ENCODE measurements around the gene NGDN.

NGDN gene

DNA sequence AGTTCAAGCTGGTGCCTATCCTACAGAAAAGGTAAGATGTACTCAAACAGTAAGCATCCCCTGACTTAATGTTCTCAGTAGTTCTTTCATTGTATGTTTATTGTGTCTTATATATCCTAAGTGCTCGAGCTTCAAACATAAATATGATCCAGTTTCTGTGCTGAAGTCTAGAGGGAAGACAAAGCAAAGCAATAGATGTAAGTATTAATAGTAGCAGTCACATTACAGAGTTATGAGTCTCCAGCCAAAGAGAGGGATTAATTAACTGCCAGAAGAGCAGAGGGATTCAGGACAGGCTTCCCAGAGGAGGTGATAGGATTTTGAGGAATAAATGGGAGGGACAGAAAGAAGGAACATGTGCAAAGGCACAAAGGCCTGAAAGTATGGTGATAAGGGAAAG lies 1.4 kb downstream of the NGDN start:
- Histone ChIP-seq H3K4me1 (ENCODE audit: control insufficient read depth, insufficient read depth, low read length, unreplicated experiment) (peaks cover 7% of the 10 kb centered on the region), H3K27ac (ENCODE audit: low read depth, low read length) (no peak overlapping the region), H3K79me2 (ENCODE audit: control insufficient read depth, insufficient read depth, low read length, unreplicated experiment) (peaks cover 20% of the 10 kb centered on the region), H2AFZ (ENCODE audit: low read length, unreplicated experiment) (no peak overlapping the region), H3K36me3 (ENCODE audit: insufficient read depth, low read length) (peaks cover 32% of the 10 kb centered on the region), H3K27me3 (ENCODE audit: insufficient read depth, low read length) (no peaks in the 10 kb centered on the region), H3K4me3 (ENCODE audit: low read depth, low read length) (peak overlapping the region; percentile 95; the same call in 1 of the 2 replicates)

DNA sequence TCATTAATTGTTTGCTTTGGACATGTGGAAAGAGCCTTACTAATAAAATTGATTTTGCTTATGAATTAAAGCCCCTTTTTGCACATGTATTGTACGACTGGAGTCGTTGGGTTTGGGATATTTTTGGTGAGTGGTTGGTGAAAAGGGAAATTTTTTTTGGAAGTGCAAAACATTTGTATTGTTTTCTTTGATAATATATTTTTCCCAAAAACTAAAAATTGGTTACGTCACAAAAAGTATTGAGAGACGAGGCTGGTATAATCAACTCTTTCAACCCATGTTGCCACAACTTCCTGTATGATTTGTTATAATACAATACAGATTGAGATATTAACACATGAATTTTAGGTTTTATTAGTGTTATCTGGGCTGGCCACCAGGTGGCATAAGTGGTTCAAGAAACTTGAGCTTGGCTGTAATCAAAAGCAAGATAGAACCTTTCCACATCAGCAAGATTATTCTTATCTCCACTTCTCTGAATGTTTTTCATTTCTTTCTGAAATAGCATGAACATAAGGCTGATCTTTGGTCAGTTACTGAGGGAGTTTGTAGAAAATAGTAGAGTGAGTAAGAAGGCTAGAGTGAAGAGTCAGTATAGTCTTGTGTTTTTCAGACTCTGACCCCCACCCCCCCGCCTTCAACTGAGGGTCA lies 8.7 kb downstream of the NGDN start:
- H3K79me2 ChIP-seq (ENCODE audit: control insufficient read depth, insufficient read depth, low read length, unreplicated experiment) = no peaks in the 10 kb centered on the region
- no peak overlapping the region for H3K4me3 ChIP-seq (ENCODE audit: low read depth, low read length)
- peaks cover 32% of the 10 kb centered on the region for H3K36me3 ChIP-seq (ENCODE audit: insufficient read depth, low read length)
- H3K4me1 ChIP-seq (ENCODE audit: control insufficient read depth, insufficient read depth, low read length, unreplicated experiment) = no peaks in the 10 kb centered on the region
- no peak overlapping the region for H2AFZ ChIP-seq (ENCODE audit: low read length, unreplicated experiment)
- H3K27ac ChIP-seq (ENCODE audit: low read depth, low read length) = no peak overlapping the region
- no peaks in the 10 kb centered on the region for H3K27me3 ChIP-seq (ENCODE audit: insufficient read depth, low read length)

DNA sequence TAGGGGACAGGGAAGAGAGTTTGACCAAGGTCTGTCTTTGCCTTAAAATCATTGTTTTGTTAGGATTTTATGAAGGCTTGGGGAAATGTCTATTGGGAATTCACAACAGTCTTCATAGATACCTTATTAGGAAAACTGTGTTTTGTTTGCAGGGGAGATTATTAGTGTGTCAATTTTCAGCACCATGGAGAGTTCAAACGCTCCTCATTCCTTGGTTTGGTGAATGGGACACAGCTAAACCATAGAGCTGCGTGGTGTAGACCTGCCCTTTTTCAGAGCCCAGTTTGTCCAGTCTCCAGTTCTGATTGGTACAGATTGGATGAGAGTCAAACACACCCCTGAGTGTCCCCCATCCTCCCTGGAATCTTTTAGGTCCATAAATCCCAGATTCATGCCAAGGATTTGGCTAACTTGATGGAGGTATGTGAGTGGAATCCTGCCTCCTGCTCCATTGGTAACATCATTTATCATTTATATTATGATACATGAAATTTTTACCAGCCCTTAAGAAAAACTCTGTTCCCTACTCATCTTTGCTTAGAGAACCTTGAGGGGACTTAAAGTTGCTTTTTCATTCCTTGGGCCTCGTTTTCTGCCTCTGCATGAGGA lies 12.0 kb downstream of the NGDN start:
- Histone ChIP-seq H3K36me3 (ENCODE audit: insufficient read depth, low read length) (peaks cover 6% of the 10 kb centered on the region), H3K79me2 (ENCODE audit: control insufficient read depth, insufficient read depth, low read length, unreplicated experiment) (no peaks in the 10 kb centered on the region), H3K4me3 (ENCODE audit: low read depth, low read length) (no peak overlapping the region), H3K27me3 (ENCODE audit: insufficient read depth, low read length) (no peaks in the 10 kb centered on the region), H2AFZ (ENCODE audit: low read length, unreplicated experiment) (no peak overlapping the region), H3K4me1 (ENCODE audit: control insufficient read depth, insufficient read depth, low read length, unreplicated experiment) (no peaks in the 10 kb centered on the region), H3K27ac (ENCODE audit: low read depth, low read length) (no peak overlapping the region)

DNA sequence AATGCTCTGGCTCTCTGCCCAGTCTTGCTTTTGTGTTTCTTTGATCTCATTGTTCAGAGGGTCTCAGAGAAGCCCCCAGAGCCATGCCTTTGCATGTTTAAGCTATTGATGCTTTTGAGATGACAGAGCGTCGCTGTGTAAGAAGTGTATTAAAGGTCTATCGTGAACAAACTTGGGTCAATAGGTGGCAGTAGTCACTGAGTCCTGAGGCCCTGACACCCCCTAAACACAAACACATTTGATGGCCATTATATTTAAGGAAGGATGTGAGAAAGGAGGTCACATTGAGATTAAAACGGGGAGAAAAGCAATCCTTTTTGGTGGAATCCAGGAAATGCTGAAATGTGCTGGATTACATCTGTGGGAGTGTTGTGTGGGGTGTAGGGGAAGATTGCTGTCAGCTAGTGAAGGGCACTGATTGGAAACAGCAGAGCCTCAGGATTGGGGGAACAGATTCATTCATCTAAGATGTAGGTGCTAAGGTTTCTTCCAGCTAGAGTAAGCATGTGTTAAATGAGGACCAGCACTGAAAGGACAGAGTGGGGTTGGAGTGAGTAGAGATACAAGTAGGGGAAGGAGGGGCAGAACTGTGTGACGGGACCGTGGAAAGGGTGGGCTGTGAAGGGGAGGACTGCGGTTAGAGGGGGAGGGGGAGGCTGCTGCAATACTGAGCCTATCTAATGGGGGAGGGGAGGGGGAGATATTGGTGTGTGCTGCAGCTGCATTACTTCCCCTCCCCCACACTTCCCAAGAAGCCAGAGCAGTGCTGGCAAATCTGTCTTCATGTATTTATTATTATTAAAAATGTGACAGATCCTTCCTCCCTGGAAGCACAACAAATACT lies 12.7 kb downstream of the NGDN start:
- peaks cover 4% of the 10 kb centered on the region; the same call in 1 of the 2 replicates for H3K36me3 ChIP-seq (ENCODE audit: insufficient read depth, low read length)
- no peaks in the 10 kb centered on the region for H3K79me2 ChIP-seq (ENCODE audit: control insufficient read depth, insufficient read depth, low read length, unreplicated experiment)
- no peak overlapping the region for H2AFZ ChIP-seq (ENCODE audit: low read length, unreplicated experiment)
- no peaks in the 10 kb centered on the region for H3K4me1 ChIP-seq (ENCODE audit: control insufficient read depth, insufficient read depth, low read length, unreplicated experiment)
- H3K4me3 ChIP-seq (ENCODE audit: low read depth, low read length) = no peak overlapping the region
- no peak overlapping the region for H3K27ac ChIP-seq (ENCODE audit: low read depth, low read length)
- H3K27me3 ChIP-seq (ENCODE audit: insufficient read depth, low read length) = no peaks in the 10 kb centered on the region

DNA sequence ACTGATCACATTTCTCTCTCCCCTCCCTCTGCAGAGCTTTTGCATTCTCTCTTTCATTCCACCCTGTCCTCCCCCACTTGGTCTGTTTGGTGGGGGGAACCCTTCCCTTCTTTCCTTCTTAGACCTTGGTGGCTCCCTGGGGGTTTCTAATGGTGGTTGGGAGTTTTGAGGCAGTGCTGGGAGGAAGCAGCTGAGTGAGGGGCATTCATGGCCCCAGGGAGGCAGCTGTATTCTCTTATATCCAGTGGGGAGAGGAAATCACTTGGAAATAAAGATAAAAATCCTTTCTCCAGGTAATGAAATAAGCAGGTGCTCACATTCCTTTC lies 13.3 kb downstream of the NGDN start:
- H3K27me3 ChIP-seq (ENCODE audit: insufficient read depth, low read length) = no peaks in the 10 kb centered on the region
- H3K79me2 ChIP-seq (ENCODE audit: control insufficient read depth, insufficient read depth, low read length, unreplicated experiment) = no peaks in the 10 kb centered on the region
- peaks cover 4% of the 10 kb centered on the region; the same call in 1 of the 2 replicates for H3K36me3 ChIP-seq (ENCODE audit: insufficient read depth, low read length)
- no peak overlapping the region for H3K4me3 ChIP-seq (ENCODE audit: low read depth, low read length)
- H3K4me1 ChIP-seq (ENCODE audit: control insufficient read depth, insufficient read depth, low read length, unreplicated experiment) = no peaks in the 10 kb centered on the region
- H2AFZ ChIP-seq (ENCODE audit: low read length, unreplicated experiment) = no peak overlapping the region
- no peak overlapping the region for H3K27ac ChIP-seq (ENCODE audit: low read depth, low read length)

DNA sequence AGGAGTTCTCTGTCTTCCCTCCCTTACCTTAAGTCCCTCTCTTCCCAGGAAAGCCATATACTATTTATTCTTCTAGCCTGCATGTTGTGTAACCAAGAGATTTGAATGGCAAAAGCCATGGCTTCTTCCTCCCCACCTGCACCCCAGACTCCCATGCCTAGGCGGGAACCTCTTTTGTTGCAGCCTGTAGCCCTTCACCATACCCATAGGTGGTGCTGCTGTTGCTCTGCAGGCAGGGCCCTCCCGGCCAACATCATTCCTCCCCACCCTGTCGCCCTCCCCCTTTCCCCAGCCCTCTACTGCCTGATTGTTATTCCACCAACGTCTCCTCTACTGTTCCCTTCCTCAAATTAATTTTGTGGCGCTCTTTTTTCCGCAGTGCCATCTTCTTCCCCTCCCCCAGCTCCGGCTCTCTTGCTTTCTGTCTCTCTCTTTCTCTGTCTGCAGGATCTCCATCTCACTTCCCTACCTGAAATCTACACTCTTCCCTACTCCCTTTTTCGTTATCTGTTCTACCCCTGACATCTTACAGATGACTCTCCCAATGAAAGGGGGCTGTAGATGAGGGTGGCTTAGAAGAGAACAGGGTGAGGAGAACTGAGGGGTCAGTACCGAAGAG lies 13.8 kb downstream of the NGDN start:
- no peak overlapping the region for H3K4me3 ChIP-seq (ENCODE audit: low read depth, low read length)
- H3K4me1 ChIP-seq (ENCODE audit: control insufficient read depth, insufficient read depth, low read length, unreplicated experiment) = no peaks in the 10 kb centered on the region
- no peaks in the 10 kb centered on the region for H3K27me3 ChIP-seq (ENCODE audit: insufficient read depth, low read length)
- no peaks in the 10 kb centered on the region for H3K36me3 ChIP-seq (ENCODE audit: insufficient read depth, low read length)
- no peaks in the 10 kb centered on the region for H3K79me2 ChIP-seq (ENCODE audit: control insufficient read depth, insufficient read depth, low read length, unreplicated experiment)
- no peak overlapping the region for H3K27ac ChIP-seq (ENCODE audit: low read depth, low read length)
- no peak overlapping the region for H2AFZ ChIP-seq (ENCODE audit: low read length, unreplicated experiment)

DNA sequence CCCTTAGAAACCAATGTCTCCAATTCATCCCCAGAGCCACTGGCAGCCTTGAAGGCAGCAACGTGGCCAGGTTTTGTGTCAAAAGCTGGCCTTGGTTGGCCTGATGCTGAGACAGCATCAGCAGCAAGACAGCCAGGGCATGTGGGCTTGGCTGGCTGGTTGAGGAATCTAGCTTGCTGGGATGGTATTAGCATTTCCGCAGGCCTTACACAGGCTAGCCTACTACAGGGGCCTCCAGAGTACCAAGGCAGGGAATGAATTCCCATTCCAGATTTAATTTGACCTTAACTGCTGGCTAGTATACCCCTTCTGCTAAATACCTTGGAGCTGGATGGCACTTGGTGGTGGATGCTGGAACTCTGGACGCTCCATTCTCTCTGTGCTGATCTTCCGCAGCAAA lies 15.8 kb downstream of the NGDN start:
- H2AFZ ChIP-seq (ENCODE audit: low read length, unreplicated experiment) = no peak overlapping the region
- H3K36me3 ChIP-seq (ENCODE audit: insufficient read depth, low read length) = no peaks in the 10 kb centered on the region
- no peak overlapping the region for H3K4me3 ChIP-seq (ENCODE audit: low read depth, low read length)
- H3K27me3 ChIP-seq (ENCODE audit: insufficient read depth, low read length) = no peaks in the 10 kb centered on the region
- H3K4me1 ChIP-seq (ENCODE audit: control insufficient read depth, insufficient read depth, low read length, unreplicated experiment) = no peaks in the 10 kb centered on the region
- H3K79me2 ChIP-seq (ENCODE audit: control insufficient read depth, insufficient read depth, low read length, unreplicated experiment) = no peaks in the 10 kb centered on the region
- H3K27ac ChIP-seq (ENCODE audit: low read depth, low read length) = no peak overlapping the region

DNA sequence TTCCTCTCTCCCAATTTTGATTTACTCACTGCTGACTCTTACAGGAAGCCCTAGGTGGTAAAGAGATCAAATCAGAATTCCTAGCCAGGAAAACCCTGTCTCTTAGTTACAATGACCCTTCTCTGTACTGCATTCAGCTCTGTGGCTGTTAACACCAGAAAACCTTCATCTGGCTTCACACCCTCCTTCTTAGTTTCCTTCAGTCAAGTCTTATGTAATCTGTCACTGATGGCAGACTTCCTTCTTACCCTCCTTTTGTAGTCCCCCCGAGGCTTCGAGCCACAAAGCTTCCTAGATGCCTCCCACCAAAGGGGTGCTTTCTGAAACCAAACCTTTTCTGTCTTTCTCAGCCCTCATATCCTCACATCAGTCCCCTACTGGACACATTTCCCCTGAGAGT lies 16.5 kb downstream of the NGDN start:
- Histone ChIP-seq H2AFZ (ENCODE audit: low read length, unreplicated experiment) (no peak overlapping the region), H3K27ac (ENCODE audit: low read depth, low read length) (no peak overlapping the region), H3K4me3 (ENCODE audit: low read depth, low read length) (no peak overlapping the region), H3K79me2 (ENCODE audit: control insufficient read depth, insufficient read depth, low read length, unreplicated experiment) (no peaks in the 10 kb centered on the region), H3K27me3 (ENCODE audit: insufficient read depth, low read length) (no peaks in the 10 kb centered on the region), H3K36me3 (ENCODE audit: insufficient read depth, low read length) (no peaks in the 10 kb centered on the region), H3K4me1 (ENCODE audit: control insufficient read depth, insufficient read depth, low read length, unreplicated experiment) (no peaks in the 10 kb centered on the region)

DNA sequence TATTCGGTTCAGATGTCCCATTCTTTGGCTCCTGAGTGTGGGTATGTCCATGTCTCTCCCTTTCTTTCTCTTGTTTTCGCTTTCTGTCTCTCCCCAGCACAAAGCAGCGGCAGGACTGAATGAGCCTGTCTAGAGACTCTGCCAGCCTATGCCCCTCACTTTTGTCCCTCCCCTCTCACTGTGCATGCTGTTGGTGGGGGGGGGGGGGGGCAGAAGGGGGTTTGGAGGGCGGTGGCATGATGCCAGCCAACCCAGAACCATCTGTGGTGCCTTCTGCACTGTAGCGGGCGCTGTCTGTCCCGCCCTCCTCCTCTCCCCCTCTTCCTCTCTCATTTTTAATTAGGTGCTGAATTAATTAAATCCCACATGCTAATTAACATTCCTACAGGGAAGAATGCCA lies 17.7 kb downstream of the NGDN start:
- Histone ChIP-seq H3K4me3 (ENCODE audit: low read depth, low read length) (no peak overlapping the region), H3K36me3 (ENCODE audit: insufficient read depth, low read length) (no peaks in the 10 kb centered on the region), H3K4me1 (ENCODE audit: control insufficient read depth, insufficient read depth, low read length, unreplicated experiment) (no peaks in the 10 kb centered on the region), H3K27ac (ENCODE audit: low read depth, low read length) (no peak overlapping the region), H3K27me3 (ENCODE audit: insufficient read depth, low read length) (no peaks in the 10 kb centered on the region), H2AFZ (ENCODE audit: low read length, unreplicated experiment) (no peak overlapping the region), H3K79me2 (ENCODE audit: control insufficient read depth, insufficient read depth, low read length, unreplicated experiment) (no peaks in the 10 kb centered on the region)

DNA sequence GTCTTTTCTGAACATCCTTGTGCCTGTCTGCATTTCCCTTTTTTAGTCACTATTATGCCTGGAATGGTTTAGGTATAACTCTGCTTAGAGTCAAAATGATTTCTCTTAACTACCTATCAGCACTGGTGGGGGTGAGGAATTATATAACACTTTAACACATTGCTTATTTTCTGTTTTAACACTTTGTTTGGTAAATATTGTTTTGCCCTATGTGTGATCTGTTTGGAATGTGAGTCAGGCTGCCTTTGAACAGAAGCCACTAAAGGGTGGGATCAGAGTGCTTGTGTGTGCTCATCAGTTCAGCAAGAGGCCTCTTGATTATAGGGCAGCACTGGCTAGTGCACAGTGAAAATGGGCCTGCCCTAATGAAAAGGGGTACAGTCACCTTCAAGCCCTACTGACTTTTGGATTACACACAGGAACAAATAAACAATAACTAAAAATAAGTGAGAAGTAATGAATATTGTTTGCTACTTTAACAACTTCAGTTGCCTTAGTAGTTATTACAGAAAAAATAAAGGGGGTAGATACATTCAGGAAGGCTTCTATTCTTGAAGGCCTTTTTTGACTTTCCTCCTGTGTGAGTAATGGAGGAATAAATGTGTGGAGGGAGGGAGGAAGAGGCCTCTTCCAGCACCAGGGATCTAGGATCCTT lies 23.2 kb downstream of the NGDN start:
- Histone ChIP-seq H3K4me3 (ENCODE audit: low read depth, low read length) (no peak overlapping the region), H3K27ac (ENCODE audit: low read depth, low read length) (no peak overlapping the region), H3K36me3 (ENCODE audit: insufficient read depth, low read length) (no peaks in the 10 kb centered on the region), H3K79me2 (ENCODE audit: control insufficient read depth, insufficient read depth, low read length, unreplicated experiment) (no peaks in the 10 kb centered on the region), H2AFZ (ENCODE audit: low read length, unreplicated experiment) (no peak overlapping the region), H3K27me3 (ENCODE audit: insufficient read depth, low read length) (no peaks in the 10 kb centered on the region), H3K4me1 (ENCODE audit: control insufficient read depth, insufficient read depth, low read length, unreplicated experiment) (no peaks in the 10 kb centered on the region)
